ENCODE results near the gene NFATC3. TPM values are rescaled to one million over a fixed set of nuclear protein-coding genes. Genes with fewer than 3 reads are reported as not detected.

Gene NFATC3
- total RNA-seq, 2 donors from 2014 or later: 22.5 to 29.3 TPM

DNA sequence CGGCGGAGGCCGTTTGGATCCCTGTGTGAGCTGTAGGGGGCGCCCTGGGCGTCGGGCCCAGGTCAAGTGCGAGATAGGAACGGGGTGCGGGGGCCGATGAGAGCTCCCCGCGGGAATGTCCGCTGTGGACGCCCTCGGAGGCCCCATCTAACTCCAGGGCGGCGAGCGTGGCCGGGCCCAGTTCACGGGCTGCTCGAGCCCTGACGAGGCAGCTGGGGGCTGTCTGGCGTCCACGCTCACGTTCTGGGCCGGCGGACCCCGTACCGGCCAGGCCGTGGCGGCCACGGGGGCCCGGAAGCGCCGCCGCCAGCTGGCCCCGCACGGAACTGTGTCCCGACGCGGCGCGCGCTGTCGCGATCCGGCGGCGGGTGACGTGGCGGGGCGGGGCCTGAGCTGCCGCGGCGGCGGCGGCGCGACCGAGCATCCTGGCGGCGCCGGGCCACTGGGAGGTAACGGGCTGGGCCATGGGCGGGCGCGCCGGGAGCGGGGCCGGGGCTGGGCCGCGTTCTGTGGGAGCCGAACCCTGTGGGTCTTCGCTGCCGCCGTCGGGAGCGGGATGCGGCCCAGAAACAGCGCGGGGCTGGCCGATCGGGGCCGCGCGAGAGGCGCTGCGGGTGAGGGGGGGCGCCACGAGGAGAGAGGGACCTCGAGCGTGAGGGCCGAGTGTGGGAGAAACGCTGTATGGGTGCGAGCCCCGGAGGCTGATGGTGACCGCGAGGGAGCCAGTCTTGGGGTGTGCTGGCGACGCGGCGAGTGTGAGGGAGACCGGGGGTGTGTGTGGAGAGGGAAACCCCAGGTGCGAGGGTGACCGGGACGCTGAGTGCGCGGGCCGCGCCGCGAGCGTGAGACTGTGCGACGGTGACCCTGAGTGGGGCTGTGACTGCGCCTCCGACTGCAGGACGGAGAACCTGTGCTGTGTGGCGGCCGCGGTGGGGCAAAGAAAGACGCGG lies 179.2 kb downstream of the NFATC3 start, which contains the start of gene SLC7A6:
TSS of gene SLC7A6 (plus strand) at position 399 of the 950 bp plus-strand sequence. CDS start 10,201 bp downstream, outside the sequence.
- intact Hi-C loops (cut with DNase I): loop anchor here (5.0 kb wide), 1 partner anchor 48 kb away; the partner anchor contains the start of genes PRMT7 and SLC7A6OS
- H3K9me3 ChIP-seq: no peaks in the 10 kb centered on the region
- H3K9ac ChIP-seq (ENCODE audit: low read depth in 2 of 2, low read length in 2 of 2): peak within 1 kb of the TSS; percentile 98
- H3K27me3 ChIP-seq: no peaks in the 10 kb centered on the region
- H3K27ac ChIP-seq: peak within 1 kb of the TSS; percentile 91
- DNase-seq: peak; percentile 82
- H3K36me3 ChIP-seq: no peaks in the 10 kb centered on the region
- peaks cover 6% of the 10 kb centered on the region for H3K4me1 ChIP-seq
- H3K4me3 ChIP-seq: peak within 1 kb of the TSS; percentile 83
- TF ChIP-seq, protein P1, sequence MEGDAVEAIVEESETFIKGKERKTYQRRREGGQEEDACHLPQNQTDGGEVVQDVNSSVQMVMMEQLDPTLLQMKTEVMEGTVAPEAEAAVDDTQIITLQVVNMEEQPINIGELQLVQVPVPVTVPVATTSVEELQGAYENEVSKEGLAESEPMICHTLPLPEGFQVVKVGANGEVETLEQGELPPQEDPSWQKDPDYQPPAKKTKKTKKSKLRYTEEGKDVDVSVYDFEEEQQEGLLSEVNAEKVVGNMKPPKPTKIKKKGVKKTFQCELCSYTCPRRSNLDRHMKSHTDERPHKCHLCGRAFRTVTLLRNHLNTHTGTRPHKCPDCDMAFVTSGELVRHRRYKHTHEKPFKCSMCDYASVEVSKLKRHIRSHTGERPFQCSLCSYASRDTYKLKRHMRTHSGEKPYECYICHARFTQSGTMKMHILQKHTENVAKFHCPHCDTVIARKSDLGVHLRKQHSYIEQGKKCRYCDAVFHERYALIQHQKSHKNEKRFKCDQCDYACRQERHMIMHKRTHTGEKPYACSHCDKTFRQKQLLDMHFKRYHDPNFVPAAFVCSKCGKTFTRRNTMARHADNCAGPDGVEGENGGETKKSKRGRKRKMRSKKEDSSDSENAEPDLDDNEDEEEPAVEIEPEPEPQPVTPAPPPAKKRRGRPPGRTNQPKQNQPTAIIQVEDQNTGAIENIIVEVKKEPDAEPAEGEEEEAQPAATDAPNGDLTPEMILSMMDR (IDR thresholded peaks at IDR 0.05): peak; percentile 65

DNA sequence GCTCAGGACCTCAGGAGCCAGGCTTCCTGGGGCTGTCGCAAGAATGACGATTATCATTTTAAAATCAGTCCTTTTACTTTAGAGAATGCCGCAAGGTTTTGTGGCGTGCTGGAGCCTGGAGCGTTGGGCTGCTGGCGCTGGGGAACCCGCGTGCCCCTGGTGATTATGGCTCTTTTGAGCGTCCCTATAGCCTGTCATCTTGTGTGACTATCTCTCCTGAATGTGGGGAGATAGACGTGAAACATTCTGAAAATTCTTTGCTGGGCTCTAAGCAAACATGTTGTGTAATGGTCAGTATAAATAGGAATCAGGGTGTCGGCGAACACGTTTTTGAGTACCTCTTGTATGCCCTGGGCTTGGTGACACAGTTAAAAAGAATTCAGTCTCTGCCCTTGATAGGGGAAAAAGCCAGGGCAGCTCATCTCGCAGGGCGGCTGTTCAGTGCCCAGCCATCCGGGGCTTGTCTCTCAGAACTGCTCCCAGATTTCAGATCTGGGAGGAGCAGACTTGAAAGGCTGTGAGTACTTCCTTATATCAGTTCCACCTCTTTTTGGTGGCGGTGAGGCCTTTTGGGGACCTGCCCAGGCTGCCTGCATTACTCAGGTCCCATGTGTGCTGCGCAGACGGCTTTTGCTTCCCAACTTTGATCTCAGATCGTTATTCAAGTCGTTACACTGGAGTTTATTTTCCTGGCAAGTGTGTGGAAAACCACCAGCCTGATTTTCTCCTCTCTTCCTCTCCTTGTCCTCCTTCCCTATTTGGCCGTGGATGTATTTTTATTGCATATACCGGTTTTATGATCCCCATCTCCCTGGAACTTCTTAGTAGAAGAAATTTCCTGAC lies 180.1 kb downstream of the NFATC3 start:
- TF ChIP-seq, protein P1 (IDR thresholded peaks at IDR 0.05): no peak
- peak; percentile 80 for DNase-seq
- no peaks in the 10 kb centered on the region for H3K9me3 ChIP-seq
- H3K27ac ChIP-seq: peak overlapping the region; percentile 91
- peak overlapping the region; percentile 83 for H3K4me3 ChIP-seq
- H3K4me1 ChIP-seq: peaks cover 6% of the 10 kb centered on the region
- no peaks in the 10 kb centered on the region for H3K36me3 ChIP-seq
- H3K27me3 ChIP-seq: no peaks in the 10 kb centered on the region
- intact Hi-C loops (cut with DNase I): no loop called here
- H3K9ac ChIP-seq (ENCODE audit: low read depth in 2 of 2, low read length in 2 of 2): peak overlapping the region; percentile 98

DNA sequence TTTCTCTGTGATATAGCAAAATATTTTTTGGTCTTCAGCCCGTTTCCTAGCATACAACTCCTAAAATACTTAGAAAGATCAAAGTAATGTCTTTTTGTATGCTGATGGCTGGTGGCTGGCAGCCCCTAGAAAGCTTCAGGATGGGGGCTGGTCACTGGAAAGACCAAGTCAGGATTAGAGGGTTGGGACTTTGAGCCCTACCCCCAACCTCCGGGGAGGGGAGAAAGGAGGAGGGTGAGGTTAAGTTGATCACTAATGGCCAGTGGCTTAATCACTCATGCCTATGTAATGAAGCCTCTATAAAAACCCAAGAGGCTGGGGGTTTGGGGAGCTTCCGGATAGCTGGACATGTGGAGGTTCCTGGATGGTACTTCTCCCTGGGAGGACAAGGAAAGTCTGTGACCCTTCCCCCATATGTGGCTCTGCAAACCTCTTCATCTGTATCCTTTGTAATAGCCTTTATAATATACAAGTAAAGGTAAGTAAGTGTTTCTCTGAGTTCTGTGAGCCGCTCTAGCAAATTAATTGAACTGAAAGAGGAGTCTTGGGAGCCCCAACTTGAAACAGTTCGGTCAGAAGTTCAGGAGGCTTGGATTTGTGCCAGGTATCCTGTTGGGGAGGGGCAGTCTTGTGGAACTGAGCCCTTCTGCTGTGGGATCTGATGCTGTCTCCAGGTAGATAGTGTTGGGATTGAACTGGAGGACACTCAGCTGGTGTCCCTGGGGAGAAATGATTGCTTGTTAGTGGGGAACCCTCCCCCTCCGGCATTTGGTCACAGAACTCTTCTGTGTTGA lies 182.6 kb downstream of the NFATC3 start:
- TF ChIP-seq, protein P1 (IDR thresholded peaks at IDR 0.05): no peak
- H3K9ac ChIP-seq (ENCODE audit: low read depth in 2 of 2, low read length in 2 of 2): no peak overlapping the region
- no peaks in the 10 kb centered on the region for H3K36me3 ChIP-seq
- intact Hi-C loops (cut with DNase I): no loop called here
- peaks cover 12% of the 10 kb centered on the region for H3K4me1 ChIP-seq
- no peaks in the 10 kb centered on the region for H3K9me3 ChIP-seq
- H3K27ac ChIP-seq: no peak overlapping the region
- H3K4me3 ChIP-seq: no peak overlapping the region
- peak; percentile 61 for DNase-seq
- H3K27me3 ChIP-seq: no peaks in the 10 kb centered on the region

DNA sequence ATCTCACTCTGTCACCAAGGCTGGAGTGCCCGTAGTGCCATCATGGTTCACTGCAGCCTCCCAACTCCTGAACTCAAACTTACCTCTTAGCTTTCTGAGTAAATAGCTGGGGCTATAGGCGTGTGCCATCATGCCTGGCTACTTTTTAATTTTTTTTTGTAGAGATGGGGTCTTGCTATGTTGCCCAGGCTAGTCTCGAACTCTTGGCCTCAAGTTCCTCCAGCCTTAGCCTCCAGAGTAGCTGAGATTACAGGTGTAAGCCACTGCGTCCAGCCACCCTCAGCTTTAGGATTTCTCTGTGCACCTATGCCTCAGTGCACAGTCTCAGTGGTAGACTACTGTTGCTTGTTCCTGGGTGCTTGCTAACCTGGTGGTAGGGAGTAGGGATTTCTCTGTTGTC lies 184.6 kb downstream of the NFATC3 start:
- no peak overlapping the region for H3K9ac ChIP-seq (ENCODE audit: low read depth in 2 of 2, low read length in 2 of 2)
- no peak overlapping the region for H3K27ac ChIP-seq
- H3K4me1 ChIP-seq: peaks cover 12% of the 10 kb centered on the region
- intact Hi-C loops (cut with DNase I): no loop called here
- H3K27me3 ChIP-seq: no peaks in the 10 kb centered on the region
- TF ChIP-seq, protein P1 (IDR thresholded peaks at IDR 0.05): no peak
- DNase-seq: no peak
- no peak overlapping the region for H3K4me3 ChIP-seq
- no peaks in the 10 kb centered on the region for H3K9me3 ChIP-seq
- no peaks in the 10 kb centered on the region for H3K36me3 ChIP-seq
